UCSD-AML1 (cell line): Measurements from ENCODE around the gene SNRPA.
"Not testable (repeated sequence)": the region's sequence is repeated elsewhere in the genome, so short reads cannot be mapped to it uniquely, and the experiment has no call there.

Source experiments
- DNase-seq: peaks from one replicate; lab custom pipeline; 2025; ENCODE audit not compliant: unreplicated experiment; lab: John Stamatoyannopoulos, UW

The SNRPA gene

GRCh38 chr19:40776364-40776763, 25.4 kb downstream of the SNRPA start:
- DNase-seq: no peak

GRCh38 chr19:40776932-40777644, 26.1 kb downstream of the SNRPA start:
- DNase-seq: peak; percentile 90

DNA sequence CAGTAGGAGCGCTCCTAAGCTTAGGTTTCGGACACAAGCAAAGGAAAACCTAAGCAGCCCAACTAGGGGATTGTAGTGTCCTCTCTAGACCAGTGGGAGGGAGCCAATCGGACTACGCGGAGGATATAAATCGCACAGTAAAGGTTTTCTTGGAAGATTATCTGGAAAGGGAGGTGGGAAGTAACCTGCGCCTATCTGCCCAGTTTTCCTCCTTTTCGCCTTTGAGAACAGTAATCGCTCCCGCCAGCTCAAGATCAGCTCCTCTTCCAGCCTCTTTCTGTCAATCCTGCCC, 26.6 kb downstream of the SNRPA start:
- DNase-seq: no peak

- peak; percentile 100 for DNase-seq
Observed at GRCh38 chr19:40777937-40778705, 27.1 kb downstream of the SNRPA start, which contains the start of gene RAB4B. Gene RAB4B (plus strand): TSS chr19:40778247. CDS start chr19:40778376, 129 bp downstream.

DNA sequence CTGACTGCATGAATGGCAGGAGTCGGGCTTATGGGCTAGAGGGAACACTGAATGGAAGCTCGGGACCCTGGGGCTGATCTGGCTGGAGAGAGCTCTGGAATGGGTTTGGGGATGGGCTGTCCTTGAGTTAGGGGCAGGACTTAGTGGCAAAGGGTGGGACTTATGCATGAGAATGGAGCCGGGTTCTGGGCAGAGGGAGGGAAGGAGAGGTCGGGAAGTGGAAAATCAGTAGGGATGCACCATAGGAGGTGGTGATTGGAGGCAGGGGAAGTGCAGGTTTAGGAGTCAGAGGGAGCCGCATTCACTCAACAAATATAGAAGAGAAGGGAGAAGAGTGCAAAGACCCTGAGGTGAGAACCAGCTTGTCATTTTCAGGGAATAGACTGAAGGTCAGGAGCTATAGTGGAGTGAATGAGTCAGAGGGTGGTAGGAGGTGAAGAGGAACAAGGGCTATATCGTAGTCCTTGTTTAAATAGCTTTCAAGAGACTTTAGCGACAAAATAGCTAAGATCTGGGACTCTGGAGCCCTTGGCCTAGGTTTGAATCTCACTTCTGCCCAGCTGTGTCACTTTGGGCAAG, 27.8 kb downstream of the SNRPA start:
- DNase-seq: no peak

DNA sequence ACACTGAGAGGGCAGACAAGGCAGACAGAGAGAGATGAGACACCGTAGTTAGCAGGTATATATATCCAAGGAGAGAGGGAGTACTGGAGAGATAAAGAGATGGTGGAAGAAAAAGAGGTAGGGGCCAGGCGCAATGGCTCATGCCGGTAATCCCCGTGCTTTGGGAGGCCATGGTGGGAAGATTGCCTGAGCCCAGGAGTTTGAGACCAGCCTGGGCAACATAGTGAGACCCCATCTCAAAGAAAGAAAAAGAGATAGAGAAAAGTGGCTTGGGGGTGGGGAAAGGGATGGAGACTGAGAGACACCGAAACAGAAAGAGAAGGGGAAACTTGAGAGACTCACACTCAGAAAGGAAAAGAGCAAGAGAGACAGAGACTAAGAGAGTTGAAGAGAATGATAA, 29.6 kb downstream of the SNRPA start:
- DNase-seq: no peak

GRCh38 chr19:40781140-40781539, 30.1 kb downstream of the SNRPA start:
- no peak for DNase-seq

- no peak for DNase-seq
Observed at GRCh38 chr19:40783711-40784110, 32.7 kb downstream of the SNRPA start.

DNA sequence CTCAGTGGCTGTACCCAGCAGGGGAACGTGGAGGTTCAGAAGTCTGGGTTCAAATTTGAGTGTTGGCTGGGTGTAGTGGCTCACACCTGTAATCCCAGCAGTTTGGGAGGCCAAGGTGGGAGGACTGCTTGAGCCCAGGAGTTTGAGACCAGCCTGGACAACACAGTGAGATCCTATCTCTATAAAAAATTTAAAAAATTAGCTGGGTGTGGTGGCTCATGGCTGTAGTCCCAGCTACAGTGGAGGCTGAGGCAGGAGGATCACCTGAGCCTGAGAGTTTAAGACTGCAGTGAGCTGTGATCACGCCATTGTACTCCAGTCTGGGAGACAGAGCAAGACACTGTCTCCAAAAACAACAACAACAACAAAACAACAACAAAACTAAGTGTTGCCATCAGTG, 33.1 kb downstream of the SNRPA start:
- not testable (repeated sequence) for DNase-seq

GRCh38 chr19:40785526-40785925, 34.5 kb downstream of the SNRPA start:
- DNase-seq: no peak

DNA sequence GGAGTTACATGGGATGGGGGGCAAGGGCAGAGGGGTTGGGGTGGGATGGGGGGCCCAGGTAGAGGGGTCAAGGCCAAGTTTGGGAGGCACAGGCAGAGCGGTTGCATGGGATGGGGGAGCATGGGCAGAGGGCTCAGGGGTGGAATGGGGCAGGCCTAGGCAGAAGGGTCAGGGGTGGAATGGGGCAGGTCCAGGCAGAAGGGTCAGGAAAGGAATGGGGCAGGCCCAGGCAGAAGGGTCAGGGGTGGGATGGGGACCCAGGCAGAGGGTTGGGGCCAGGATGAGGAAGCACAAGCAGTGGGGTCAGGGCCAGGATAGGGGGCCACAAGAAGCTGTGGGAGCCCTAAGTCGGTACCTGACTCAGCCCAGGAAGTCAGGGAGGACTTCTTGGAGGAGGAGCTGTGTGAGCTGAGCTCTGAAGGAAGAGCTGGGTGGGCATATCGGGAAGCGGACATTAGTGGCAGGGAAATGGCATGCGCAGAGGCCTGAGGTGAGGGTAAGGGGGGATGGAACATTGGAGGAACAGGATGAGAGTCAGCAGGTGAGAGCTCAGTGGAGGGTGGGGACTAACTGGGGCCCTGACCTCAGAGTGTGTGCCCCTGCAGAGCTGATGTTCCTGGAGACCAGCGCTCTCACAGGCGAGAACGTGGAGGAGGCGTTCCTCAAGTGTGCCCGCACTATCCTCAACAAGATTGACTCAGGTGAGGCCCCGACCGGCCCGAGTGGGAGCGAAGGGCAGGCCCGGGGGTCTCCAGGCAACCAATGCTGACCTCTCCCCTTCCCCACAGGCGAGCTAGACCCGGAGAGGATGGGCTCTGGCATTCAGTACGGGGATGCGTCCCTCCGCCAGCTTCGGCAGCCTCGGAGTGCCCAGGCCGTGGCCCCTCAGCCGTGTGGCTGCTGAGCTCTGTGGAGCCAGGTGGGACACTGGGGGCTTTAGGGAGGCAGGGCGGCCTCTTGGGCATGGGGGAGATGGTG, 35.3 kb downstream of the SNRPA start:
- DNase-seq: no peak

GRCh38 chr19:40791349-40791748, 40.3 kb downstream of the SNRPA start:
- no peak for DNase-seq

- no peak for DNase-seq
Observed at GRCh38 chr19:40791996-40792395, 41.0 kb downstream of the SNRPA start.

- no peak for DNase-seq
Observed at GRCh38 chr19:40797166-40797962, 46.4 kb downstream of the SNRPA start.

- peak; percentile 86 for DNase-seq
Observed at GRCh38 chr19:40797963-40798682, 47.1 kb downstream of the SNRPA start.

DNA sequence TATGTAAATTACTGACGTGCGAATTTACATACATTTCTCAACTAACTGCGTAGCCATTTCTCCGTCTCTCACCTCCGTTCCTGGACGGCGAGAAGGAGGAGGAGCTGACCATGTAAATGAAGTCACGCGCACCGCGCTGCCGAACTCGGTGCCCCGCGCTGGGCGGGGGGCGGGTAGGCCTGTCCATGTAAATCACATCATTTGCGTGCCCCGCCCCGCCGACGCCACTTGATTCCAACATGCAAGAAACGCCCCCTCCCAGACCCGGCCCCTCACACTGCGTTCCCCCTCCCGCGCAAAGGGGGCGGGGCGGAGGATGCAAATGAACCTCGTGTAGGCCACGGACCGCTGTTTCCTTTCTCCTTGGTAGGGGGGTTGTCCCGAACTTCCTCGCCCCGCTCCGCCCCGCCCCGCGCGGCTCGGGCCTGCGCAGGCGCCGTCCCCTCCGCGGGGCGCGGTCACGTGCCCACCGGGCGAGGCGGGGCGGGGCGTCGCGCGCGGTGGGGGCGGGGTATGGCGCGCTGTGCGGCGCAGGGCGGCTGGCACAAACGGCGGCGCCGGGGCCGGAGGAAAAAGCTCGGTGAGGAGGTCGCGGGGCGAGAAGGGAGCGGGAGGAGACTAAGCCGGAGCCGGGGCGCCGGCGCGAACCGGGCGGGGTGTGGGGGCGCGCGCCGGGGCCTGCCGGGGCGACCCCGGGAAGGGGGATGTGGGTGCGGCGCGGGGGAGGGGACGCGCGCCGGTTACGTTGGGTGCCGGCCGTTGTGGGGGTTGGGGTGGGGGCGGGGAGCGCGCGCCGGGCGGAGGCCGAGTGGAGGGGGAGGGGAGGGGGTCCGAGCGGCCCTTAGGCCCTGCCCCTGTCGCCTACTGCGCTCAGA, 47.9 kb downstream of the SNRPA start, which contains the start of gene EGLN2:
TSS of gene EGLN2 (plus strand) at position 509 of the 875 bp plus-strand sequence. CDS start 1,382 bp downstream, outside the sequence.
- peak; percentile 100 for DNase-seq

- DNase-seq: peak; percentile 60
Observed at GRCh38 chr19:40799558-40800338, 48.7 kb downstream of the SNRPA start.
